LNCaP clone FGC (cell line): ENCODE measurements around the gene HDAC4.

Experiments used
- DNase-seq: peaks from one replicate; pipeline ENCODE4 v3.0.0-alpha.2; 2011; ENCODE audit warnings: low read depth
- H3K4me3 ChIP-seq: 2 replicates; pipeline ENCODE4 v1.5.1; 2011; ENCODE audit warnings: mild to moderate bottlenecking, low read depth, low read length, control low read depth
- CTCF ChIP-seq: IDR thresholded peaks from 2 replicates; pipeline ENCODE4 v1.5.1; 2012; ENCODE audit warnings: mild to moderate bottlenecking; ENCODE audit not compliant: control insufficient read depth, insufficient read depth; ENCODE audit errors: extremely low read depth

HDAC4 gene

GRCh38 chr2:239297142-239298004, 103.4 kb downstream of the HDAC4 start:
- no peak for DNase-seq
- H3K4me3 ChIP-seq = no peak overlapping the region
- no peak for TF ChIP-seq CTCF

- no peak for TF ChIP-seq CTCF
- DNase-seq = no peak
- H3K4me3 ChIP-seq = no peak overlapping the region
These were observed 104.5 kb downstream of the HDAC4 start for GRCh38 chr2:239296020-239296932.

GRCh38 chr2:239295377-239296019, 105.3 kb downstream of the HDAC4 start:
- no peak for DNase-seq
- TF ChIP-seq CTCF = no peak
- no peak overlapping the region for H3K4me3 ChIP-seq

- DNase-seq = no peak
- TF ChIP-seq CTCF = no peak
- no peak overlapping the region for H3K4me3 ChIP-seq
These were observed 106.2 kb downstream of the HDAC4 start for GRCh38 chr2:239294571-239295054.

GRCh38 chr2:239293775-239294430, 106.9 kb downstream of the HDAC4 start:
- TF ChIP-seq CTCF = no peak
- no peak for DNase-seq
- H3K4me3 ChIP-seq = no peak overlapping the region
